ENCODE measurements around the gene NRP1.

NRP1 gene

GRCh38 chr10:33162248-33162575, 172.3 kb downstream of the NRP1 start:
- no peak overlapping the region for H3K27ac ChIP-seq (ENCODE audit: low read depth, low read length)
- no peak overlapping the region for H3K4me3 ChIP-seq (ENCODE audit: low read length)
- no peaks in the 10 kb centered on the region for H3K9me2 ChIP-seq (replicated peaks; ENCODE audit: control insufficient read depth, low read length)
- no peaks in the 10 kb centered on the region for H3K9me3 ChIP-seq (ENCODE audit: control insufficient read depth, insufficient read depth, low read length)
- H4K20me1 ChIP-seq (ENCODE audit: control insufficient read depth, insufficient read depth, low read depth, low read length): no peaks in the 10 kb centered on the region
- no peaks in the 10 kb centered on the region for H3K4me1 ChIP-seq (ENCODE audit: control insufficient read depth, low read length)
- H3K79me2 ChIP-seq (ENCODE audit: control insufficient read depth, low read length): no peaks in the 10 kb centered on the region
- H3K27me3 ChIP-seq (ENCODE audit: control insufficient read depth, low read length): 0 out of 2 replicates have a peak, but pooled peaks cover 6% of the 10 kb centered on the region
- no peaks in the 10 kb centered on the region for H3F3A ChIP-seq (ENCODE audit: control insufficient read depth, insufficient read depth)
- TF ChIP-seq EZH2phosphoT487 (IDR thresholded peaks at IDR 0.05; ENCODE audit: borderline replicate concordance, low read length) (no peak), CTCF (IDR thresholded peaks at IDR 0.05; ENCODE audit: low read depth, low read length, poor library complexity, severe bottlenecking) (no peak)
- no peak overlapping the region for H3K4me2 ChIP-seq (ENCODE audit: low read length)
- no peaks in the 10 kb centered on the region for H3K36me3 ChIP-seq (ENCODE audit: control insufficient read depth, low read length)

- H3K4me1 ChIP-seq (ENCODE audit: control insufficient read depth, low read length): 0 out of 2 replicates have a peak, but pooled peaks cover 4% of the 10 kb centered on the region
- H3K36me3 ChIP-seq (ENCODE audit: control insufficient read depth, low read length): no peaks in the 10 kb centered on the region
- H3K9me3 ChIP-seq (ENCODE audit: control insufficient read depth, insufficient read depth, low read length): no peaks in the 10 kb centered on the region
- no peaks in the 10 kb centered on the region for H4K20me1 ChIP-seq (ENCODE audit: control insufficient read depth, insufficient read depth, low read depth, low read length)
- H3K4me2 ChIP-seq (ENCODE audit: low read length): no peak overlapping the region
- 0 out of 2 replicates have a peak, but pooled peaks cover 9% of the 10 kb centered on the region for H3K27me3 ChIP-seq (ENCODE audit: control insufficient read depth, low read length)
- H3K79me2 ChIP-seq (ENCODE audit: control insufficient read depth, low read length): no peaks in the 10 kb centered on the region
- no peak overlapping the region for H3K27ac ChIP-seq (ENCODE audit: low read depth, low read length)
- H3K4me3 ChIP-seq (ENCODE audit: low read length): no peak overlapping the region
- no peaks in the 10 kb centered on the region for H3K9me2 ChIP-seq (replicated peaks; ENCODE audit: control insufficient read depth, low read length)
- H3F3A ChIP-seq (ENCODE audit: control insufficient read depth, insufficient read depth): no peaks in the 10 kb centered on the region
- TF ChIP-seq EZH2phosphoT487 (IDR thresholded peaks at IDR 0.05; ENCODE audit: borderline replicate concordance, low read length) (no peak), CTCF (IDR thresholded peaks at IDR 0.05; ENCODE audit: low read depth, low read length, poor library complexity, severe bottlenecking) (no peak)
Observed at GRCh38 chr10:33161550-33162247, 172.8 kb downstream of the NRP1 start.

GRCh38 chr10:33160151-33160550, 174.3 kb downstream of the NRP1 start:
- Histone ChIP-seq H3K79me2 (ENCODE audit: control insufficient read depth, low read length) (no peaks in the 10 kb centered on the region), H3K4me3 (ENCODE audit: low read length) (no peak overlapping the region), H3F3A (ENCODE audit: control insufficient read depth, insufficient read depth) (no peaks in the 10 kb centered on the region), H3K4me2 (ENCODE audit: low read length) (no peak overlapping the region), H3K27ac (ENCODE audit: low read depth, low read length) (no peak overlapping the region), H3K36me3 (ENCODE audit: control insufficient read depth, low read length) (no peaks in the 10 kb centered on the region), H4K20me1 (ENCODE audit: control insufficient read depth, insufficient read depth, low read depth, low read length) (no peaks in the 10 kb centered on the region), H3K27me3 (ENCODE audit: control insufficient read depth, low read length) (0 out of 2 replicates have a peak, but pooled peaks cover 6% of the 10 kb centered on the region), H3K4me1 (ENCODE audit: control insufficient read depth, low read length) (peaks cover 14% of the 10 kb centered on the region), H3K9me2 (replicated peaks; ENCODE audit: control insufficient read depth, low read length) (no peaks in the 10 kb centered on the region), H3K9me3 (ENCODE audit: control insufficient read depth, insufficient read depth, low read length) (no peaks in the 10 kb centered on the region)
- no peak for TF ChIP-seq CTCF (IDR thresholded peaks at IDR 0.05; ENCODE audit: low read depth, low read length, poor library complexity, severe bottlenecking)
- no peak for TF ChIP-seq EZH2phosphoT487 (IDR thresholded peaks at IDR 0.05; ENCODE audit: borderline replicate concordance, low read length)
